Stimulated activated CD8-positive, alpha-beta memory T cell treated with anti-CD3 and anti-CD28 coated beads, Interleukin-7, amount 100 ng/mL, for 1 hour (primary cell): ENCODE results near the gene ZNF423.
A peak's percentile ranks its signal among the peaks of the same experiment; 100 is the strongest.
"Not testable (repeated sequence)": the region's sequence is repeated elsewhere in the genome, so short reads cannot be mapped to it uniquely, and the experiment has no call there.

Experiments
- DNase-seq, 2 donors: peaks; one replicate each; pipeline ENCODE4 v3.0.0-alpha.2; 2020; ENCODE audit warnings: low read depth in 2 of 2

Gene ZNF423

GRCh38 chr16:49871824-49872223 is 15.9 kb upstream of the ZNF423 start:
- not testable (repeated sequence) for DNase-seq

- DNase-seq = no peak
These were observed 13.8 kb upstream of the ZNF423 start for GRCh38 chr16:49869731-49870130.

- DNase-seq = no peak
These were observed 12.1 kb upstream of the ZNF423 start for GRCh38 chr16:49867796-49868668.

GRCh38 chr16:49867234-49867633 is 11.3 kb upstream of the ZNF423 start:
- DNase-seq = no peak

GRCh38 chr16:49866595-49867071 is 10.7 kb upstream of the ZNF423 start:
- no peak for DNase-seq

GRCh38 chr16:49862694-49863093 is 6.8 kb upstream of the ZNF423 start:
- DNase-seq = no peak

GRCh38 chr16:49861299-49861698 is 5.4 kb upstream of the ZNF423 start:
- DNase-seq = no peak

GRCh38 chr16:49860593-49860992 is 4.7 kb upstream of the ZNF423 start:
- DNase-seq = no peak

GRCh38 chr16:49859125-49859811 is 3.4 kb upstream of the ZNF423 start:
- DNase-seq = no peak

GRCh38 chr16:49858200-49859124 is 2.5 kb upstream of the ZNF423 start:
- DNase-seq = no peak

GRCh38 chr16:49857423-49858181 is 1.7 kb upstream of the ZNF423 start:
- DNase-seq = no peak

GRCh38 chr16:49856672-49857330 is 889 bp upstream of the ZNF423 start:
- no peak for DNase-seq

GRCh38 chr16:49855280-49855821 is 561 bp downstream of the ZNF423 start:
- DNase-seq = peak; percentile 30 to 41

GRCh38 chr16:49854796-49855203 is 1.1 kb downstream of the ZNF423 start:
- DNase-seq = no peak

GRCh38 chr16:49854188-49854795 is 1.6 kb downstream of the ZNF423 start:
- DNase-seq = no peak

- no peak for DNase-seq
These were observed 3.6 kb downstream of the ZNF423 start for GRCh38 chr16:49852279-49852678.

GRCh38 chr16:49851468-49851787 is 4.5 kb downstream of the ZNF423 start:
- no peak for DNase-seq

- DNase-seq = no peak
These were observed 5.1 kb downstream of the ZNF423 start for GRCh38 chr16:49850558-49851467.

GRCh38 chr16:49849754-49850108 is 6.2 kb downstream of the ZNF423 start:
- no peak for DNase-seq
